ENCODE data around the gene DRD3. TPM values are rescaled to one million over a fixed set of nuclear protein-coding genes. Genes with fewer than 3 reads are reported as not detected.

DRD3 gene
- total RNA-seq, 2 experiments from 2014 or later = not detected

- no peak overlapping the region for H3K4me3 ChIP-seq (ENCODE audit: low read depth, low read length, poor library complexity, severe bottlenecking)
- H3K9me2 ChIP-seq (ENCODE audit: insufficient read depth, low read length) = no peaks in the 10 kb centered on the region
- CTCF ChIA-PET (ENCODE audit: unreplicated experiment) = no interaction called here
- TF ChIP-seq EZH2phosphoT487 (IDR thresholded peaks at IDR 0.05; ENCODE audit: borderline replicate concordance, low read depth, low read length) (no peak), CTCF (conservative IDR thresholded peaks at IDR 0.05; ENCODE audit: low read length) (no peak)
- BruUV-seq (replicated peaks) = no TSS peak
- POLR2A ChIA-PET = no interaction called here
- no peak overlapping the region for H3K27ac ChIP-seq (ENCODE audit: low read depth, low read length, poor library complexity, severe bottlenecking)
- H3K9me3 ChIP-seq (ENCODE audit: low read length) = no peaks in the 10 kb centered on the region
- H3K4me1 ChIP-seq (ENCODE audit: insufficient read depth, low read length, poor library complexity, severe bottlenecking) = no peaks in the 10 kb centered on the region
- no peaks in the 10 kb centered on the region for H3K36me3 ChIP-seq (ENCODE audit: insufficient read depth, low read length)
- no peak overlapping the region for H3K4me2 ChIP-seq (ENCODE audit: low read length)
- no peaks in the 10 kb centered on the region for H4K20me1 ChIP-seq (ENCODE audit: insufficient read depth, low read length)
- no peak overlapping the region for H2AFZ ChIP-seq (ENCODE audit: low read length)
- no peak for DNase-seq (ENCODE audit: low spot score)
- no peaks in the 10 kb centered on the region for H3K79me2 ChIP-seq (ENCODE audit: insufficient read depth, low read depth, low read length)
- intact Hi-C loops (cut with micrococcal nuclease; ENCODE audit: unreplicated experiment) = loop anchor here (10.0 kb wide), 1 partner anchor 57 kb away; no protein-coding TSS in a partner anchor
Measured at GRCh38 chr3:114171677-114172076, 7.2 kb downstream of the DRD3 start.

DNA sequence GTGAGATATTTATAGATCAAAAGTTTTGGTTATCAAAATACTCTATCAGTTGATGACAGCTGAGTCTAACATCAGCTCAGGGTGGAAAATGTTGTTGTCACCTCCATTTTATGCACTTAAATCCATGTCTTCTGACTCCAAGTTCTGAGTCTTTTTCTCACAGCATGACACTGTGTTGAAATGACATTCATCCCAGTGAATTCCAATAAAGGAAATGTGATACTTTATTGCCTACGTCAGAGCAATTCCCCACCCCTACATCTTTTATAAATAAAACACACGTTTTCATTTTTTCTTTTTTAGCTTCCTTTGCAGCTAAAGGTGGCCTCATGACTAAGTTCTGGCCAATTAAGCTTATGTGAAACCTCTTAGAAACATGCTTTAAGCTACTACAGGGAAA, 10.7 kb downstream of the DRD3 start:
- ChIA-PET POLR2A (interaction anchor here (0.6 to 1.2 kb wide), 4 partner anchors 11 to 283 kb away, joined by 3 to 5 read pairs (median 4); no protein-coding TSS in a partner anchor), CTCF (ENCODE audit: unreplicated experiment) (interaction anchor here (1.3 kb wide), 1 partner anchor 13 kb away, joined by 3 read pairs; no protein-coding TSS in a partner anchor)
- Histone ChIP-seq H3K27ac (ENCODE audit: low read depth, low read length, poor library complexity, severe bottlenecking) (no peak overlapping the region), H3K4me2 (ENCODE audit: low read length) (no peak overlapping the region), H3K9me2 (ENCODE audit: insufficient read depth, low read length) (no peaks in the 10 kb centered on the region), H4K20me1 (ENCODE audit: insufficient read depth, low read length) (no peaks in the 10 kb centered on the region), H3K36me3 (ENCODE audit: insufficient read depth, low read length) (no peaks in the 10 kb centered on the region), H3K4me3 (ENCODE audit: low read depth, low read length, poor library complexity, severe bottlenecking) (no peak overlapping the region), H3K4me1 (ENCODE audit: insufficient read depth, low read length, poor library complexity, severe bottlenecking) (no peaks in the 10 kb centered on the region), H2AFZ (ENCODE audit: low read length) (no peak overlapping the region), H3K79me2 (ENCODE audit: insufficient read depth, low read depth, low read length) (no peaks in the 10 kb centered on the region), H3K9me3 (ENCODE audit: low read length) (no peaks in the 10 kb centered on the region)
- DNase-seq (ENCODE audit: low spot score) = no peak
- intact Hi-C loops (cut with micrococcal nuclease; ENCODE audit: unreplicated experiment) = no loop called here
- no TSS peak for BruUV-seq (replicated peaks)
- no peak for TF ChIP-seq EZH2phosphoT487 (IDR thresholded peaks at IDR 0.05; ENCODE audit: borderline replicate concordance, low read depth, low read length)
- TF ChIP-seq CTCF (conservative IDR thresholded peaks at IDR 0.05; ENCODE audit: low read length) = no peak

DNA sequence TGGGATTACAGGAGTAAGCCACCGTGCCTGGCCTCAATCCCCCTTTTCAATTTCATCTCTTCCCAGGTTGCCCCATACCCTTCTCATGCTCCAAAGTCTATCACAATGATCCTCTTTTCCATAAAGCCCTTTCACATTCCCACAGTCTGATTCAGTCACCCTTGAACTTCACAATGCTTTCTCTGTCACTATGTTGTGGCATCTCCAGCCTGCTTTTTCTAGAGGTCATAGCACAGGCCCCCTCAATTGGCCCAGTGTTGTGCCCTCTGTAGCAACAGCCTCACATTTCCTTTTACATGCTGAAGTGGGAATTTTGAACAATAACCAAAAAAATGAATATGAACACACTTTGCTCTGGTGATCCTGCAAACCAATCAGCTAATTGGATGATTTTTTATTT, 21.5 kb downstream of the DRD3 start:
- Histone ChIP-seq H3K4me1 (ENCODE audit: insufficient read depth, low read length, poor library complexity, severe bottlenecking) (peaks cover 6% of the 10 kb centered on the region), H3K79me2 (ENCODE audit: insufficient read depth, low read depth, low read length) (no peaks in the 10 kb centered on the region), H3K9me2 (ENCODE audit: insufficient read depth, low read length) (no peaks in the 10 kb centered on the region), H3K9me3 (ENCODE audit: low read length) (no peaks in the 10 kb centered on the region), H3K27ac (ENCODE audit: low read depth, low read length, poor library complexity, severe bottlenecking) (no peak overlapping the region), H3K4me3 (ENCODE audit: low read depth, low read length, poor library complexity, severe bottlenecking) (no peak overlapping the region), H4K20me1 (ENCODE audit: insufficient read depth, low read length) (no peaks in the 10 kb centered on the region), H3K4me2 (ENCODE audit: low read length) (no peak overlapping the region), H3K36me3 (ENCODE audit: insufficient read depth, low read length) (no peaks in the 10 kb centered on the region), H2AFZ (ENCODE audit: low read length) (no peak overlapping the region)
- ChIA-PET POLR2A (interaction anchor here (0.7 to 1.1 kb wide), 2 partner anchors 11 to 148 kb away, joined by 5 read pairs; no protein-coding TSS in a partner anchor), CTCF (ENCODE audit: unreplicated experiment) (no interaction called here)
- no peak for DNase-seq (ENCODE audit: low spot score)
- intact Hi-C loops (cut with micrococcal nuclease; ENCODE audit: unreplicated experiment) = loop anchor here (10.0 kb wide), 2 partner anchors 107 to 177 kb away; no protein-coding TSS in a partner anchor
- TF ChIP-seq EZH2phosphoT487 (IDR thresholded peaks at IDR 0.05; ENCODE audit: borderline replicate concordance, low read depth, low read length) = no peak
- no peak for TF ChIP-seq CTCF (conservative IDR thresholded peaks at IDR 0.05; ENCODE audit: low read length)
- BruUV-seq (replicated peaks) = no TSS peak
